Activated CD4-positive, alpha-beta T cell treated with anti-CD3 and anti-CD28 coated beads, Interleukin-2, Interleukin-4, amounts not matched to agents 100 ng/mL and 50 ng/mL, durations not matched to agents 16 hours and 8 hours (primary cell): ENCODE data around the gene ASIC1.
"Not testable (repeated sequence)": the region's sequence is repeated elsewhere in the genome, so short reads cannot be mapped to it uniquely, and the experiment has no call there.

Source experiments
- DNase-seq: peaks from one replicate; pipeline ENCODE4 v3.0.0-alpha.2; 2020; ENCODE audit warnings: low spot score

Gene ASIC1

DNA sequence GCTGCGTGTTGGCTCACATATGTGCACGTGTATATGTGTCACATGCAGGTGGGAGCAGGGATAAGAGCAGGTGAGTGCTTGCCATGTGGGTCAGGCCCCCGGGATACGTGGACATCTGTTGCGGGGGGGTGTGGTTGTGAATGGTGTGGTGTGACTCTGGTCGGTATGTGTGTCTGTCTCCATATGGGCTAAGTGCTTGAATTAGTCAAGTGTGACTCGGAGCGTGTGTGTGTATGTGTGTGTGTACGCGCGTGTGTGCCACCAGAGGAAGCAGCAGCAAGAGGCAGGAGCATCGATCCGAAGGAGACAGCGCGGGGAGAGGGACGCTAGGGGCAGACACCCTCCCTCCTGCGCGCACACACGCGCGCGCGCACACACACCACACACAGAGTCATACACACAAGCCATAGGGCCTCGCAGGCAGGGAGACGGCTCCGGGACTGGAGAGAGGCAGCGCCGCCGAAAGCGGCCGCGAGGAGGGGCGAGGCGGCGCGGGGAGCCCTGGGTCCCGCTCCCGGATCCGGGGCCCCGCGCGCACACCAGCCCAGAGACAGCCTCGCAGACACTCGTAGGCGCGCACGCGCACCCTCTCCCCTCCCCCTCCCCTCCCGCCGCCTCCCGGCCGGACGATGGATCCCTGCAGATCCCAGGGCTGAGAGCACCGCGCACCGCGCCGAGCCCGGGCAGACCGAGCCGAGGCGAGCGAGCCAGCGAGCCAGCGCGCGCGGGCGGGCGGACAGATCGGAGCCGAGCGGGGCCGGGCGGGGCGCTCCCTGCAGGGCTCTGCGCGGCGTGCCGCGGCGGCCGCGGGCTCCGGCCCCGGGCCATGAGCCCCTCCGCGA, at the start of gene ASIC1:
ASIC1 (plus strand) TSS at position 597 of the 842 bp plus-strand sequence. CDS start 1,171 bp downstream, outside the sequence.
- peak; percentile 39 for DNase-seq

- DNase-seq, result no peak
These were observed 43.8 kb upstream of the ASIC1 start for GRCh38 chr12:50013361-50014147.

GRCh38 chr12:50014342-50014741, 43.1 kb upstream of the ASIC1 start:
- no peak for DNase-seq

DNA sequence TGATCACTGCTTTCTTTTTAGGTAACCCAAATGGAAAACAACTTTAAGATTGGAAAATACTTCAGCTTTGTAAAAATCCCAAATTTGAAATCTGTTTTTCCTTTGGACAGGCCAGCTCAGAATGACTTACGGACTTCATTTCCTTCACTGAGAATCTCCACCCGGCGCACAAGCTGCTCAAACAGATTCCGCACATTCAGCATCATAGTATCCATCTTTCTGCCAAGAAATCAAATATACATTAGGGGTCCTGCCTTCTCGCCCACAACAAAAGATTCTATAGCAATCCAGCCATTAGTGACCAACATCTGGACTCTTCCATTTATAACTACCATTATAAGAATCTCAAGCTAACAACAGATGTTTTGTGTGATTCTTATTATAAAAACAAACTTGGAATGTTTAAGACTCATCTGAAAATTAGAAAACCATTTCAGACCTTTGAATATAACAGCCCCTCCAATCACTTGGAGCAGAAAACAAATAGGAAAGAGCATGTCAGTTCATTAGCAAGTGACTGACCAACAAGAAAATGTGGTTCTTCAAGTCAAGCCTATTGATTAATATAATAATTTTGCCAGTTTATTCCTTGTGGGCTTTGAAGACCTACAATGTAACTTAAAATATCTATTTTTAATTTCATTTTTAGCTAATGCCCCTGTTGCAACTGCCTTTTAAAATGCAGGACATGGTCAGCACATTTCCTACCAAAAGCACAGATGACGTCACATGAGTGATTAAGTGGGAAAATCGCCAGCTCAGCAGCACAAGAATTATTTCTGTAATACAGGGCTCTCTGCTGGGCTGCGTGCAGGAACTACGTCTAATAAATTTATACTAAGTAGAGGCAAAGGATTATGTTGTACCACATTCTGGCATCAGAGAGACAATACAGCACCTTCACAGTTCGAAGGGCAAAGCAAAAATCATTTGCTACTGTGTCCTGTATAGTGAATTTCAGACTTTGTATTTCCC, 40.6 kb upstream of the ASIC1 start:
- no peak for DNase-seq

DNA sequence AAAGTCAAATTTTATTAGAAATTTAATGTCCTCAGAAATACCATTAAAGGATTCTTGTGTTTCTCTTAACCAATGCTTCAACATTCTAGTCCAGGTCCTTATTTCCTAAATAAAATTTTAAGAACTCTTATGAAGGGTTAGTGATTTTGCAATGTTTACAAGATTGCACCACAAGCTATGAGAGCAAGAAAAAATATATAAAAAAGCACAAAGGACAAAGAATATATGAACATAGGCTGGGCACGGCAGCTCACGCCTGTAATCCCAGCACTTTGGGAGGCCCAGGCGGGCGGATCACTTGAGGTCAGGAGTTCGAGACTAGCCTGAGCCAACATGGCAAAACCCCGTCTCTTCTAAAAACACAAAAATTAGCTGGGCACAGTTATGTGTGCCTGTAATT, 39.8 kb upstream of the ASIC1 start:
- no peak for DNase-seq

DNA sequence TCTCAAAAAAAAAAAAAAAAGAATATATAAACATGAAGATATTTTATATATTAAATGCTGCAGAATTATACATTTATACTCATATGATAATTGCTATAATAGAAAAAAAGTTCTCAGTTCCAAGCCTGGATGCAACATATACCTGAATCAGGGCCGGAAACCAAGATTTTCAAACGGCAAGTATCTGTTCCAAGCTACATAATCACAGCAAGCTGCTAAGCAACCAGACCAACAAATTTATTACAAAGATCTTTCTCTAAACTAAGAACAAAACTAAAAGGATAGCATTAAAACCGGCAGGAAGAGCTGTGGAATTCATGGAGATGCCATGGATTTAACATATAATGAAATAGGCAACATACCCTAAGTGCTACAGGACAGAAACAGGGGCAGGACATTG, 39.2 kb upstream of the ASIC1 start:
- no peak for DNase-seq

- no peak for DNase-seq
These were observed 38.4 kb upstream of the ASIC1 start for GRCh38 chr12:50018968-50019367.

DNA sequence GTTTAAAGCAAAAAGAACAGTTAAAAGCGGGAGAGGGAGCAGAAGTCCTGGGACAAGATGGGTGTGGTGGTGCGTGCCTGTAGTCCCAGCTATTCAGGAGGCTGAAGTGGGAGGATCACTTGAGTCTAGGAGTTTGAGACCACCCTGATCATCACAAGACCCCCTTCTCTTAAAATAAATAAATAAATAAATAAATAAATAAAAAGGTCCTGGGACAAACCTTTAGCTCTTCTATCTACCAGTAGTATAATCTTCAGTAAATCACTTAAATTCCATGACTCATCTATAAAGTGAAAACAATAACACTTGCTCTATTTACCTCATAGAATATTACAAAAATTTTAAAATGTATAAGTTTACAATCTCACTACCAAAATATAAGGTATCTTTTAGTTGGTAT, 37.9 kb upstream of the ASIC1 start:
- no peak for DNase-seq

- no peak for DNase-seq
These were observed 36.4 kb upstream of the ASIC1 start for GRCh38 chr12:50021031-50021430.

- DNase-seq, result no peak
These were observed 34.5 kb upstream of the ASIC1 start for GRCh38 chr12:50022903-50023302.

- no peak for DNase-seq
These were observed 33.2 kb upstream of the ASIC1 start for GRCh38 chr12:50024227-50024626.

DNA sequence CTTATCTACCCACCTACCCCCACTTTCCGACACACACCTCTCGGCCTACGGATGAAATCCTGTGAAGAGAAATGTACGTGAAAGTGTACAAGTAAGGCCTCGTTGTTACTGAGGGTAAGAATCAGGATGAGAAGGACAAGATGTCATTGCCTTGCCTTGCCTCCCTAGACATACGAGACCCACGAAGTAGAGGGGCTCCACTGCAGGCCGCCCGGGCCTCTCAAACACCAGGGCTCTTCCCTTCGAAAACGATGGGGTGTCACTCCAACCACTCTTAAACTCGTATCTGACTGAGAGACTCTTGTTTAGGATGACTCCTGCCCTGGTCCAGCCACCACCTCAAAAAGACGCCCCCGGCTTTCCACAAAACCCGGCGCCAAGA, 32.6 kb upstream of the ASIC1 start:
- no peak for DNase-seq

GRCh38 chr12:50025187-50026059, 32.0 kb upstream of the ASIC1 start, which contains the start of gene RACGAP1:
TSS of gene RACGAP1 (minus strand) at chr12:50025494. CDS start at chr12:50016715, 8,779 bp downstream.
- peak; percentile 99 for DNase-seq

- no peak for DNase-seq
These were observed 30.7 kb upstream of the ASIC1 start for GRCh38 chr12:50026691-50027090.

- DNase-seq, result not testable (repeated sequence)
These were observed 26.9 kb upstream of the ASIC1 start for GRCh38 chr12:50030449-50030848.

DNA sequence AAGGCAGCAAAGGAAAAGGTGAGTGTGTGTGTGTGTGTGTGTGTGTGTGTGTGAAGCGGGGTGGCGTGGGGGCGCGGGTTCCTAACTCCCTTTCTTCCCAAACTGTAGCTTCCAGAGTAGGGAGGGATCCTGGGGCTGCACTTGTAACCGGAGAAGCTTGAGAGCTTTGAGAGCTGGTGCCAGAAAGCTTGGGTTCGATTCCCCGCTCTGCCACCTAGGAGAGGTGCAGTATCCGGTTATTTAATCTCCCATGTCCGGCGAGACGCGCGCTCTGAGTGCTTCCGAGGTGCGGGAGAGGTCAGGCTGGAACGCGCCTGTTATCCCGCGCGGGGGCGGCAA, 24.9 kb upstream of the ASIC1 start:
- DNase-seq, result no peak

GRCh38 chr12:50032854-50033581, 24.4 kb upstream of the ASIC1 start:
- DNase-seq, result no peak

GRCh38 chr12:50038336-50038735, 19.1 kb upstream of the ASIC1 start:
- DNase-seq, result no peak

- peak; percentile 87 for DNase-seq
These were observed 18.1 kb upstream of the ASIC1 start for GRCh38 chr12:50039151-50039835.

- DNase-seq, result no peak
These were observed 16.7 kb upstream of the ASIC1 start for GRCh38 chr12:50040657-50041056.
